ENCODE measurements around the gene MINK1.
"Not testable (repeated sequence)": the region's sequence is repeated elsewhere in the genome, so short reads cannot be mapped to it uniquely, and the experiment has no call there.

MINK1 gene

DNA sequence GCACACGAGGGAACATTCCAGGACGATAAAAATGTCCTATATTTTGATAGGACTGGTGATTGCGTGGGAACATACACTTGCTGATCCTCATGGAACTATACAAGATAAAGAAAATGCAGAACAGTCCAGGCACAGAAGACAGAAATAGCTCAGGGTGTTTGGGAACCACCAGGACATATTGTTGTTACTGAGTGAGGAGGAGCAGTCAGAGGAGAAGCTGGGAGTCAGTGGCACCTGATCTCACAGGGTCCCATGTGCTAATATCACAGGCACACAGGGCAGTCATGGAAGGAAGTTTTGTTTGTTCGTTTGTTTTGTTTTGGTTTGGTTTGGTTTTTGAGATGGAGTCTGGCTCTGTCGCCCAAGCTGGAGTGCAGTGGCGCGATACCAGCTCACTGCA is 20.4 kb upstream of the MINK1 start:
- no peak for DNase-seq

DNA sequence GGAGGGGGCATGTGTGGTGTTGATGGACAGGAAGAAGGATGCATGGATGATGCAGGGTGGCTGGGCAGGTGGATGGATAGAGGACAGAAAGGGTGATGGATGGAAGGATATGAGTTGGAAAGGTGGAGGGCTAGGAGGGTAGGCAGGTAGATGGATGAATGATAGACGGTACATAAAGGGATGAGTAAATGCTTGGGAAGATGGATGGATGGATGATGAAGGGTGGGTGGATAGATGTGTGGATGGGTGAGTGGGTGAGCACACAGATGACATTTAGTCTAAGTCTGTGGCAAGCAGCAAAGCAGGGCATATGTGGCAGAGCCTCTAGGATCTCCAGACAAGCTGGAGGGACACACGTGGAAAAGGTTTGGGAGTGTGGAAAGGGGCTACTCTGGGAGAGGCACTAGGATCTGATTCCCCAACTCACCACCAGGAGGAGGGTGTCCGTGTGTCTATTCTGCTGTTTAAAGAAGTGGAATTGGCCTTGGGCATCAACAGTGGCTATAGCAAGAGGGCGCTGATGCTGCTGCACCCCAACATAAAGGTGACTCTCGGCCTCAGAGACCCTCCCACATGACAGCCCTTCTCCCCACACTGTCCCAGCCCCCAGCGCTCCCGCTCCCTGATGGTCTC is 18.0 kb upstream of the MINK1 start:
- no peak for DNase-seq

DNA sequence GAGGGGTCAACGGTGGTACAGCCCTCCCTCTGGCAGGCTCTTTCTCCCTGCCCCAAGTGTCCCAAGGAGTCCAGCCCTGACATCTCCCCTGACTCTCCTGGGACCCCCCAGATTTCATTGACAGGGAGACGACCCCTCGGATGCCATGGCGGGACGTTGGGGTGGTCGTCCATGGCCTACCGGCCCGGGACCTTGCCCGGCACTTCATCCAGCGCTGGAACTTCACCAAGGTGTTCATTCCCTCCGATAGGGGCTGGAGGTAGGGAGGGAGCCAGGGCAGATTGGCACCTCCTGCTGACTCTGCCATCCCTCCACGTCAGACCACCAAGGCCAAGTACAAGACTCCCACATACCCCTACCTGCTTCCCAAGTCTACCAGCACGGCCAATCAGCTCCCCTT is 16.3 kb upstream of the MINK1 start:
- DNase-seq = no peak

DNA sequence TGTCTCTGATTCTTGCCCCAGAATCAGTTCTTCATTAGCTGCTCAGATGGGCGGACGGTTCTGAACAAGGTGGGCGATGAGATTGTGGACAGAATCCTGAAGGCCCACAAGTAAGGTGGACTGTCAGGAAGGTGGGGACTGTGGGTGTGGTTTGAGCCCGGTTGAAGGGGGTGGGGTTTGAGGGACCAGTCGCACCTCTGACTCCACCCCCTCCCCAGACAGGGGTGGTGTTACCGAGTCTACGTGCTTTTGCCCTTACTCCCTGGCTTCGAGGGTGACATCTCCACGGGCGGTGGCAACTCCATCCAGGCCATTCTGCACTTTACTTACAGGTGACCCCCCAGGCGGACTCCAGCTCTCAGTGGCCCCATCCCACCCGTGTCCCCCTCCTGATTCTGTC is 14.9 kb upstream of the MINK1 start:
- DNase-seq = no peak

DNA sequence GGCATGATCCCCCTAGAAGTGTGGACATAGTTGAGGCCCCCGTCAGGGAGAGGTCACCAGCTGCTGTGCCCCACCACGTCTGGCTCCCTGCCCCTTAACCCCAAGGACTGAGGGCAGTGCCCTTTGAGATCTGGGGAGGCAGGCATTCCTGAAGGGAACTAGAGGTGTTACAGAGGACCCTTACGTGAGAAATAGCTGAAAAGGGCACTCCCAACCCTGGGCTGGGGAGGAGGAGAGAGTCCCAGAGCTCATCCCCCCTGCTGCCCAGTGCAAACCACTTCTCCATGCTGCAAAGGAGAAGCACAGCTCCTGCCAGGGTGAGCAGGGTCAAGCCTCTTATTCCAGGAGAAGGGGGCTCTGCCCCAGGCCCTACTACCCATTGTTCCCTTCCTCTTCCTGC is 10.3 kb upstream of the MINK1 start:
- DNase-seq = no peak

DNA sequence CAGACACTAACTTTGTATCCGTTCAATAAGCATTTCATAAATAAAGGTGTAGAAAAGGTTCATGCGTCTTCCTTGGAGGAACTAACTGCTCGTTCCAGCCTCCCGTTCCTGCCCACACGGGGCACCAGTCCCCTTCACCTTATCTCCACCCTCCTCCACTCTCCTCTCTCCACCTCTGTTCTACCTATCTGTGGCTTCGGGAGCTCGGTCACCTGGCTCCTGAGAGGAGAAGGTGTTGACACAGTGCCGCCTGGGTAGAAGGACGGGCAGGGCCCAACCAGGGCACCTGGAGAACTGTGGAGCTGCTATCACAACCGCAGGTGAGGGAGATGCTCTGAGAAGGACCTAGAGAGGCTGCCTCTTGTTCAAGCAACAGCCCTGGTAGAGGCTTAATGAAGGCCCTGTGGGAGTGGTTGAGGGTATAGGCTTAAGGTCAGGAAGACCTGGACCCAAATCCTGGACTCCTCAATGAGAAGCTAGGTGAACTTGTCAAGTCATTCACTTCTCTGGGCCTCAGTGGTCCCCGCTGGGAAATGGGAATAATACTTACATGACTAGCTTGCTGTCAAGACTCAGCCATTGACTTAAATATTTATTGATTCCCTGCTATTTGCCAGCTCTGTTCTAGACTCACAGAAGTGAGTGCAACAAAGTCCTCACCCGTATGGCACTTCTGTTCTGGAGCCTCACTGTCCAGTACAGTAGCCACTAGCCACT is 9.6 kb upstream of the MINK1 start:
- DNase-seq = no peak

DNA sequence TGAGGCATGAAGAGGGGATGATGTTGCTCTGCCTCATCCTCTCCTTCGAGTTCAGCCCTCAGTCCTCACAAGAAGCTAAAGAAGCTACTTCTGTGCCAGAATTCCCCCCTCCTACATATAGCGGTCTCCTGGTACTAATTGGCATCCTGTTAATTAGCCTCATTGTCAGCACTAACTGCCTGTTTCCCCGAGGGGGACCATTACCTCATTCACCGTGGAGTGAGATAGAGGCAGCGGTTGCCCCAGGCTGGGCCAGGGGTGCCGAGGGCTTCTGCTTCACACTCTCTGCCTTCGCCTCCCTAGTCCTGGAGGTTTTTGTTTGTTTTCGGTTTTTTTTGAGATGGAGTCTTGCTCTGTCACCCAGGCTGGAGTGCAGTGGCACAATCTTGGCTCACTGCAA is 5.7 kb upstream of the MINK1 start:
- DNase-seq = no peak

DNA sequence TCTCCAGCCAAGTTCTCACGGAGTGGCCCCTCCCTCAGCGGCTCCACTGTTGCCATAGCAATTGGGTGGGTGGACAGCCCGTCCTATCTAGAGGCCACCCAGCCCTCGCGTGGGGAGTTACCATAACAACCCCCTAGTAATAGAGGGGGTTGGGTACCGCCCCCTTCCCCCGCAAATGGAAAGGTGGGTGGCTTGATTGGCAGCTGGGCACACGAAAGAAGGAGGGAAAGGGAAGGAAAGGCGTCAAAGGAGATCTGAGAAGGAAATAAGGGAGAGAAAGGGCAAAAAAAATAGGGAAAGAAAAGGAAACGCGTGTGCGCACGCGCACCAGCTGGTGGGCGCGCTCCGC is 337 bp upstream of the MINK1 start:
- not testable (repeated sequence) for DNase-seq

DNA sequence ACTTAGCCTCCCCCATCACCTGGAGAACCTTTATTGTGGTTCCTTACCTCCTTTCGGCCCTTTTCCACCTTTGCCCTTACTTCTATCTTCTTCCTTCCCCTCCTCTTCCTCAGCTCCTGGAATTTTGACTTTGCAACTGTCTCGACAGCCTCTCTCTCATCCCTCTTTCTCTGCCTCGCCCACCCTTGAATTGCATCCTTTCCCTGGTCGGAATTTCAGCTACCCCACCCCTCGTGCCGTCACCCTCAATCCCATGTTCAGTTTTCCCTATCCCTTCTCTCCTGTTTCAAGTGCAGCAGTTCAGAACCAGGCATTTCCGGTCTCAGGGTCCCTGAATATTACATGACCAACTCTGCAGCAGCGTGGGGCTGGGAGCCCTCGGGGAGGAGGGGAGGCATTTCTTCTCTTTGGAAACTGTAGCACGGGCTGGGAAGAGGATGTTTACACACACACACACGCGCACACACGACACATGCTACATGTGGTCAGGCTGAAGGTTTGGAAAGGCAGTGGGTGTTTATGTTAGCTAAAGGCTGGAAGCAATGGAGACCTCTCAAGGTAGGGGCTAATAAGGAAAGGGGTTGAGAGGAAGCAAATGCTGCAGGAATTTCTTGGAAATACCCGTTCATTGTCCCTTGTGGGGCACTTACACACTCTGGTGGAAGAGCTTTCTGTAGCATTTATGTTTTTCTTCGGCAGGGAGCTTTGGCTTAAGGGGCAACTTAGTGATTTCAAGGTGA is 971 bp downstream of the MINK1 start:
- DNase-seq = no peak

DNA sequence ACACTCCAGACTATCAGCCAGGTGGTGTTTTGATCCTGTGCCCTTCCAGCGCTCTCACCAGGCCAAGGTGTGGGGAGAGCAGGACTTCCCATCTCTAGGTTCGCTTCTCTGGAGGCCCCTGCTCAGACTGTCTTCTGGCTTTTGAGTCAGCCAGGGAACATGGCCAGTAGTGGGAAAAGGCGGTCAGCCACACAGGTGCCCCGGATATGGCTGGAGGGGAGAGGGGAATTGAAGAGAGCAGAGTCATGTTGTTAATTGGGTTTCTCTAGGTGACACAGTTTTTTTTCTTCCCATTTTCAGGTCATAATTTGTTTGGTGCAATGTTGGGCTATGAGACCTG is 1.5 kb downstream of the MINK1 start:
- no peak for DNase-seq

DNA sequence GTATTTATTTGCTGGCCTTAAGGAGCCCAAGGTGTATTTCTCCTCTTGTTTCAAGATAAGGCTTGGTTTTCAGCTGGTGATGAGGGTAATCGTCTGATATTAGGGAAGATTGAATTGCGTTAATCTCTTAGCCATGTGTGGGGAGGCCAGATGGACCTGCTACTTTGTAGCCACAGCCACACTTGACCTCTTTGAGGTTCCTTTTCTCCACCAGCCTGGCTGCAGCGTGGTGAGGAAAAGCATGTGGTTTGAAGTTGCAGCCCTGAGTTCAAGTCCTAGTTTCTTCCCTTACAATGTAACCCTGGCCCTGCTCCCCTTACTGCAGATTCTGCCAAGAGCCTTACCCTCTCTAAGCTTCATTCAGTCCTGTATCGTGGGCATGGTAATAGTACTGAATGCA is 3.1 kb downstream of the MINK1 start:
- no peak for DNase-seq

DNA sequence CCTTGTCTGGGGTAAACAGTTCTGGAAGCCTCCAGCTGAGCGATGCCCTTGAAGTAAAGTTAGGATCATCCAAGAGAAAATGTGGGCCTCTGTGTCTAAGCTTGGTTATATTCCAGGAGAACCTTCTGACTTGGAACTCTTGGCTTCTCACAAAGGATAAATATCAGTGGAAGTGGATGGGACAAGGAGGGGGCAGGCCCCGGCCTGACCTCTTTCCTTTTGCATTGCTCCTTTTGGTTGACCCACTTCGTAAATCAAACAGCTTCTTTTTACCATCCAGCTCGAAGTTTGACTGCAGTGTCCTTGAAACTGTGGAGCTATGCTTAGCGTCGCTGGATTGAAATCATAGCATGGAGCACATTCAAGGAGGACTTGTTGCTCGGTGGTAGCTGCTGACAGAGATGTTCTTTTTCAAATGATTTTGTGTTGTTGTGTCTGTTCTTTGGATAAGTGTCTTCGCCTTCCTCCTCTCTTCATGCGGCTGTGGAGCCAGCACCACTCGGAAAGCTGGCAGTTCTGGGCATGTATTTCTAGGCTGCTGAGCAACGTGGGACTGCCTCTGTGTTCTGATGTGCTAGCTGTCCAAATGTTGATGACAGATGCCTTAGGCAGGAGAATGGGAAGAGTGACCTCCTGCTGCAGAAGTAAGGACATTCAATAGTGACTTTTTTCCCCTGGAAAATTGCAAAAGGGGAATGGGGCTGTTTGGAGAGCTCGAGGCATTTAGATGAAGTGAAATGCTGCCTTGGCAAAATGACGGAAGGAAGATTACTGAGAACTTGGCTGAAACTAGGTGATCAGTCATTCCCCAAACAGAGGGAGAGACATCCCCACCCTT is 4.5 kb downstream of the MINK1 start:
- DNase-seq = no peak

DNA sequence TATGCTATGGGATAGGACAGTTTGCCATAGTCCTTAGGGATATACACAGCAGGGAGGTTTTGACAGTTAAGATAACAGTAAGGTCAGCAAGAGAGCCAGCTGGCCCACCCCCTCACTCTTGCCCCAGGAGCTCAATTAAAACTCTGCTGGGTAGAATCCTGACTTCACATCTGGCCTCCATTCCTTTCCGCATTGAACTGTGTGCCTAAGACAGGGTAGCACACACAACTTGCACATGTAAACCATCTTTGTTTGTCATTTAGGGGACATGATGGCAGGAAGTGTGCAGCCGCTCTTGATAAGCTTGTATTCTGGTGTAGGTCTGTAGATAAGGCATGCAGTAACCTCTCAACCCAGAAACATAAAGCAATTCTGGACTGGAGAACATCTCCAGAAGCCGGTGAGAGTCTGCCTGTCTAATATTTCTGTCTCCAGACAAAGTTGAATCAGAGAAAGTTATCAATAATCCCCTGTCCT is 5.2 kb downstream of the MINK1 start:
- DNase-seq = no peak

DNA sequence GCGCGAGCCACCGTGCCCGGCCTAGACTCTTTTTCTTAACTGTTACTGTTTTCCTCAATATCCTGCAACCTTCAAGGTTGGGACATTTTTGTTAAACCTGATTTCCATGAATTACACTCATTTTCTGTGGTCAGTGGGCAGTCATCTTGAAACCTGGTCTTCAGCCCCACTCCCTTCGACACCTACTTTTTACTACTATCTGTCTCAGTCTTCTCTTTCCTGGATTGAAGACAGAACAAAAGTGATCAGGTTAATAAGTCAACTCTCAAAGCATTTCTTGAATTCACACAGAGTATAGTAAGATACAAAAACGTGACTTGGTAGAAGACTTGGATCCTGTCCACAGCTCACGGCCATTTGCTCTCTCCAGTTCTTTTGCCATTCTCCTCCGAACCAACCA is 6.1 kb downstream of the MINK1 start:
- DNase-seq = no peak

DNA sequence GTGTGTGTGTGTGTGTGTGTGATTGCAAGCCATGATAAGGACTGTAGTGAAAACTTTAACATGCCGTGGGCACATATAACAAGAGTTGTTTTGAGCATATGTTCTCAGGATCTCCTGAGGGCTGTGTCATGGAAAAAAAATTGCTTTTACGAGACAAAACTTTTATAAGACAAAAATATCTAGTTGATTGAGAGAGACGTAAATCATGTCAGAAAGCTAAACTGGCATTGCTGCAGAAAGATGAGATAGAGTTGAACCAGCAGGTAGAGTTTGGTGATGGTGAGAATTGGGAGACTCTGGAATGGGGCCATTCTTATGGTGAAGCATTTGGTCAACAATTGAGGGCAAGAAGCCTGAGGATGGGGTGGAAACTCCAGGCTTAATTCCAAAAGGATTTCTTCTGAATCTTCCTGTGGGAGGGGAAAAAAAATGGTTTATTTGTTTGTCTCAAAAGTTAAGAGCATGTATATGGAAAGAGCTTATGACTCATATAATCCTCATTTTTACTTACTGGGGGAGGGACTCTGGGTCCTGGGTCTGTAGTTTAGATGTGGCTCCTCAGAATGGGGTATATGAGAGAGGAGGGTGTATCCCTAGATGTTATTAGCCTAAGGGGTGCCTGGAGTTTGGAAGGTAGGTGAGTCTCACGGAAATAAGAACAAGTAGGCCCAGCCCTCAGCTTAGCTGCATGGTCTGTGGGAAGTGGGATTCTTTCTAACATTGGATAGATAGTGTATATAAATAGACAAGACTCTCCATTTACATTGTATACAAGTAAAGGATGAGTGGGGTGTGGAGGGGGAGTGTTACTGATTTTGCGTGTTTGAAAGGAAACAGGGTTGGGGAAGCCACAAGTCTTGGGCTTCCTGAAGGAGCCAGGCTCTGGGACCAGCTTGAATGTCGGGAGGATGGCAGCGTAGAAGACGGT is 7.1 kb downstream of the MINK1 start:
- no peak for DNase-seq

DNA sequence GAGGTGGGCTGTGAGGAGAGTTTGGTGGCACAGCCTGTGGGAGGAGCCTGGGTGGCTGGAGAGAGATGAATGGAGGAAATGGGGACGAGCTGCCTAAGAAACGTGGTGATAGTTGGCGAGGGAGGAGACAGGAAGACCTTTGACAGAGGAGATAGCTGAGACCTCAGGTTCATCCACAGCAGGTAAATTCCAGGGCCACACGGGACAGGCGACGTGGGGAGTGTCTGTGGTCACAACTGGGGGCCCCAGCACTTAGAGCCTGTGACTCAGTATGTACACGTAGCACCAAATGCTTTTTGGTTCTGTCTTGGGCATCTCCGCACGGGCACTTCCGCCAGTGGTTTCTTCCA is 7.7 kb downstream of the MINK1 start:
- DNase-seq = no peak

DNA sequence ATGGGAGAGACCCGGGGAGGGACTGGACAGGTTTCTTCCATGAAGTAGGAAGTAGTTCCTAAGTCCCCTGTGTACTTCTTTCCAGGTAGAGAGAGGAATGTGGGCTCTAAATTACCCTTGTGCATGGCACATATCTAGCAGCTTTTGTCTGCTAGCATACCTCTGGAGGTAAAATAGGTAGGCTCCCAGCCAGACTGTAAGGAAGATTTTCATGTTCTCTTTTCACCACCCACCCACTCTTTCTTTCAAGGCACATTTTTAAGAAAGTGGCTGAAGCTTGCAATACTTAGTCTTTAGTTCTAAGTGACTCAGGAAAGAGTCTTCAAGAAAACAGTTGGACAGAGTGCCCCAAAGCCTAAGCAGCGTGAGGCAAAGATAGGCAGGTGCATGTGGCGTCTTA is 9.2 kb downstream of the MINK1 start:
- DNase-seq = no peak

DNA sequence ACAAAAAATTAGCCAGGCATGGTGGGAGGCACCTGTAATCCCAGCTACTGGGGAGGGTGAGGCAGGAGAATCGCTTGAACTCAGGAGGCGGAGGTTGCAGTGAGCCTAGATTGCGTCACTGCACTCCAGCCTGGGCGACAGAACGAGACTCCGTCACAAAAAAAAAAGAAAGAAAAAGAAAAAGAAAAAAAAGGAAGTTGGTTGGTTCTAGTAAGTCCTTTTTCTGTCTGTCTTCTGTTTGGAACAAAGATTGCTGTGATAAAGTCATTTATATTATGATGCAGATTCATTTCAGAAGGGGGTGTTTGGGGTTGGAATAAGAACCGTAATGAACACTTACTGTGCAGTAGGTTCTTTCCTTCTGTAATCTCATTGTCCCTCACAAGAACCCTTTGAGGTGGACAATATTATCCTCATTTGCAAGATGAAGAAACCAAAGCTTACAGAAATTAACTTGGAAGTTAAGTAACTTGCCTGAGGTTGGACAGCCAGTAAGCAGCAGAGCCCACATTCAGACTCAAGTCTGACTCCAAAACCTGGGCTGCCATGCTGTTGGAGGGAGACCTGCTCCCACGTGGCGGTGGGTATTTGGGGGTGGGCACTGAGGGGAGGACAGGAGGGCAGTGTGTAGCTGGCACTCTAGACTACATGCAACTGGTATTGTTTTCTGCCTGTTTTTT is 10.3 kb downstream of the MINK1 start:
- DNase-seq = no peak

DNA sequence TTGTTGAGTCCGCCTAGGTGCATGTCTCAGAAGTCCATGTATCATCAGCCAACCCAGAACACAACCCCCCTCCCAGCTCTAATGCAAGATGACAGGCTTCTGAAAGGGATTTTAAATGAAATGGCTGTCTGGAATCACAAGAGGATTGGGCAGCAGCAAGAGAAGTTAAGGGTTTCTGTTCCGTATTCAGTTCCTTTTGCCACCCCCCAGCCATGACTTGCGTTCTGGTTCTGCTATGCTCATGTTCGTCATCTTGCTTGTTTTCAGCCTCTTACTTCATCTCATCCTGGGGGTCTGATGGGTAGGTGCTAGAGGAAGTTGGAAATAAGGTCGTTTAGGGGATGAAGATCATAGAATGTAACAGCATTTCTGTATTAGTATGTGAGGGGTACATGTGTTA is 12.0 kb downstream of the MINK1 start:
- no peak for DNase-seq

DNA sequence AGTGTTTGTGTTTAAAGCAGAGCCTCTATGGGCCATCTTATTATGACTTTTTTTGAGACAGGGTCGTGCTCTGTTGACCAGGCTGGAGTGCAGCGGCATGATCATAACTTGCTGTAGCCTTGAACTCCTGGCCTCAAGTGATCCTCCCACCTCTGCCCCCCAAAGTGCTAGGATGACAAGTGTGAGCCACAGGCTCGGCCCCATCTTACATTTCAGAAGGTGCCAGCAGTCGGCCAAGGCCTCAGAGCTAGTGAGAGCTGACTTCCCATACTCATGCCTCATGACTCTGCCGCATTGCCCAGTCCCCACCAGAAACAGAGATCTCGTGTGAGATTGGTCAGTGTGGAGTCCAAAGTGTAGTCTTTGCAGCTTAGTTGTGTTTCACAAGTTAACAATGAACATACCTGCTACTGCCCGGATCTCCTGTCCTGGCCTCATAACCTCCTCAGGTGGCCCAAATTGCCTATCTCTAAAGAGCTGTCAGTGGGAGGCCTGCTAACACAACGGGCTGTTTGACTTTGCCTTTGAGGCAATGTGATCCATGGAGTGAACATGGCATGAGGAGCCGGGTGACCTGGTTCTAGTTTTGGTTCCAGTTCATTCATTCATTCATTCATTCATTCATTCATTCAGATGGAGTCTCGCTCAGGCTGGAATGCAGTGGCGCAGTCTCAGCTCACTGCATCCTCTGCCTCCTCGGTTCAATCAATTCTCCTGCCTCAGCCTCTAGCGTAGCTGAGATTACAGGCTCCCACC is 13.7 kb downstream of the MINK1 start:
- DNase-seq = no peak

DNA sequence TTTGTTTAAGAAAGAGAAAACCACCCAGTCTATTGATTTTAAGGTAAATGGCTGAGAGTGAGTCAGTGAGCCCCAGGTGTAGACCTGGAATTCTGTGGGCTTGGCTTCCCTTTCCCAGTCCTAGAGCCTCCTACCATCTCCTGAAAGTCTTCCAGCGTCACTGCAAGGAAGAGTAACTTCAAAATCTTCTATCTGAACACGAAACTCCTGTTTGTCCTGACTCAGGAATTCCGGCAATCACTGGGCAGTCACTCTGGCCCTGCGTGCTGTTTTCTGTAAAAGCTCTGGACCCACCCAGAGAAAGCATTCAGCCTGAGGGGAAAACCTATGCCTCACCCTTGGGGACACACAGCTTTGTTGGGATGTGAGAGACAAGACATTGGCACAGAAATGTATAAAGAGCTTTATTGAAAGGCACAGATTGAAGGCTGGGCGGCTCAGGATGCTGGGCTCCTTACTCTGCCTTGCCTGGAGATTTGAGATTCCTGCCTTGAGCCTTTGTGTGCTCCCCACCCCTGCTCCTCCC is 15.9 kb downstream of the MINK1 start:
- DNase-seq = no peak
